ENCODE results near the gene BORCS6. TPM values are rescaled to one million over a fixed set of nuclear protein-coding genes. Genes with fewer than 3 reads are reported as not detected.
"Not testable (repeated sequence)": the region's sequence is repeated elsewhere in the genome, so short reads cannot be mapped to it uniquely, and the experiment has no call there.

BORCS6 gene
- total RNA-seq, 2 donors from 2014 or later: 10.2 to 10.8 TPM

- peak; percentile 74 for DNase-seq (ENCODE audit: low spot score)
- peak in 1 of 2 donors; percentile 37 for TF ChIP-seq CTCF (IDR thresholded peaks at IDR 0.05)
- Histone ChIP-seq H3K27ac (peak overlapping the region; percentile 96 to 99), H3K36me3 (peaks cover 12% of the 10 kb centered on the region), H3K4me1 (peaks cover 0 to 16% of the 10 kb centered on the region in 2 donors), H3K4me3 (peak overlapping the region; percentile 53 to 77), H3K9me3 (no peaks in the 10 kb centered on the region), H3K27me3 (no peaks in the 10 kb centered on the region)
These were observed 33.6 kb upstream of the BORCS6 start for GRCh38 chr17:8223356-8224126.

DNA sequence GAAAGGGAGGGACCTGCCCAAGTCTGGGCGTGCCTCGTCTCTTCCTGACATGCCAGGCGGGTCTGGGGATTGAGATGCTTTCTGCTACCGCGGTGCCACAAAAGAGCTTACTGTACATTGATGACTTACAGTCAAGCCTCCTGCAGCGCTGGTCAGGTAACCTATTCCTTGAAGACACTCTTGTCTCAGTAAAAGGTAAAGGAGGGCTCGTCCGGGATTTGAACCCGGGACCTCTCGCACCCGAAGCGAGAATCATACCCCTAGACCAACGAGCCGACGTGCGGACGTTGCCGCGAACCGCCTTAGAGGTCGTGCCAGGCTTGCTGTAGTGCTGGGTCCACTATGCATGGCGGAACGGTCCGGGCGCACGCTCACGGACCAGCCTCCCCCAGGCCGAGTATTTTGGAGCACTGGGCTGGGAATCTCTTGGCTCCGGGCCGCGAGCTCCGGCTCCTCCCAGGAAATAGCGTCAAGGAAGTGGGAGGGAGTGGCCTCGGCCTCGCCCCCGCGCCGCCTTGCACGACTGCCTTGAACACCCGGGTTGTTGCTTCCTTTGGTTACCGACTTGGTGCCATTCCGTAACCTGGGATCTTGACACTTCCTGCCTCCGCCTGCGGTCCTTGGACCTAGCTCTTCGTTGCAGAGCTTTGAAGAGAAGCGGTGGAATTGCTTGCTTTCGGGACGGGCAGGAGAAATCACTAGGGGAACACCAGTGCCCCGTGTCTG lies 32.8 kb upstream of the BORCS6 start:
- peak; percentile 97 for DNase-seq (ENCODE audit: low spot score)
- Histone ChIP-seq H3K36me3 (peaks cover 5% of the 10 kb centered on the region), H3K4me1 (peaks cover 0 to 16% of the 10 kb centered on the region in 2 donors), H3K27me3 (no peaks in the 10 kb centered on the region), H3K27ac (peak overlapping the region; percentile 96 to 99), H3K4me3 (peak overlapping the region; percentile 53 to 77), H3K9me3 (no peaks in the 10 kb centered on the region)
- TF ChIP-seq CTCF (IDR thresholded peaks at IDR 0.05): no peak

- DNase-seq (ENCODE audit: low spot score): no peak
- Histone ChIP-seq H3K4me1 (peaks cover 0 to 16% of the 10 kb centered on the region in 2 donors), H3K27me3 (no peaks in the 10 kb centered on the region), H3K27ac (peak overlapping the region; percentile 96 to 99), H3K9me3 (no peaks in the 10 kb centered on the region), H3K36me3 (no peaks in the 10 kb centered on the region), H3K4me3 (peak overlapping the region; percentile 53 to 77)
- TF ChIP-seq CTCF (IDR thresholded peaks at IDR 0.05): no peak
These were observed 32.3 kb upstream of the BORCS6 start for GRCh38 chr17:8222380-8222629.

DNA sequence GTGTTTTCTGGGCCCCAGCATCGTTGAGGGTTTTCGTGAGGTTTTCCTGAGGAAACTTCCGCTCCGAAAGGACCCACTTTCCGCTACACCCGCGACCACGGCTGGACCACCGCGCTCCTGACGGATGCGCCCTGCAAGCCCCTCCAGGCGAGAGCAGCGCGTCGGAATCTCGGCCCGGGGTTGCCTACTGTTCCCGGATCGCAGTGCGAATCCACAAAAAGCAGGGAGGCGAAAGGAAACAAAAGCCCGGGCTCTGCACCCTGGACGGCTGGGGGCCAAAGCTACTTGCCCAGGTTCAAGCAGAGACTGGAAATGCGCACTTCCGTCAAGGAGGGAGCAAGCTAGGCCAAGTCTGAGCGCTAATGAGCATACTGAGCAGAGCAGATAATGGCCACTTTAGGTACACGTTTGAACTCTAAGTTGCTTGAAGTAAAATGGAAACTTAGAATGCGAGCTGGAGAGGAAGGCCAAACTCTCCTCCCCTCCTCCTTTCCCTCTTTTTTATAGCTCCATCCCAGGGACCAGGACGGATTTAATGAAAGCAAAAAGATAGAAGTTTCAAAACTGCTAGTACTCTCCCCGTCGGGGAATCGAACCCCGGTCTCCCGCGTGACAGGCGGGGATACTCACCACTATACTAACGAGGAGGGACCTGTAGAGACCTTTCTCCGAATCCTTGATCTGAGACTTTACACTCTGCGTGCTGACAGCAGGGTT lies 31.8 kb upstream of the BORCS6 start:
- H3K27me3 ChIP-seq: no peaks in the 10 kb centered on the region
- peak overlapping the region; percentile 96 to 99 for H3K27ac ChIP-seq
- H3K4me1 ChIP-seq: peaks cover 0 to 16% of the 10 kb centered on the region in 2 donors
- H3K4me3 ChIP-seq: peak overlapping the region; percentile 53 to 77
- TF ChIP-seq CTCF (IDR thresholded peaks at IDR 0.05): no peak
- no peaks in the 10 kb centered on the region for H3K9me3 ChIP-seq
- peak; percentile 94 for DNase-seq (ENCODE audit: low spot score)
- H3K36me3 ChIP-seq: no peaks in the 10 kb centered on the region

DNA sequence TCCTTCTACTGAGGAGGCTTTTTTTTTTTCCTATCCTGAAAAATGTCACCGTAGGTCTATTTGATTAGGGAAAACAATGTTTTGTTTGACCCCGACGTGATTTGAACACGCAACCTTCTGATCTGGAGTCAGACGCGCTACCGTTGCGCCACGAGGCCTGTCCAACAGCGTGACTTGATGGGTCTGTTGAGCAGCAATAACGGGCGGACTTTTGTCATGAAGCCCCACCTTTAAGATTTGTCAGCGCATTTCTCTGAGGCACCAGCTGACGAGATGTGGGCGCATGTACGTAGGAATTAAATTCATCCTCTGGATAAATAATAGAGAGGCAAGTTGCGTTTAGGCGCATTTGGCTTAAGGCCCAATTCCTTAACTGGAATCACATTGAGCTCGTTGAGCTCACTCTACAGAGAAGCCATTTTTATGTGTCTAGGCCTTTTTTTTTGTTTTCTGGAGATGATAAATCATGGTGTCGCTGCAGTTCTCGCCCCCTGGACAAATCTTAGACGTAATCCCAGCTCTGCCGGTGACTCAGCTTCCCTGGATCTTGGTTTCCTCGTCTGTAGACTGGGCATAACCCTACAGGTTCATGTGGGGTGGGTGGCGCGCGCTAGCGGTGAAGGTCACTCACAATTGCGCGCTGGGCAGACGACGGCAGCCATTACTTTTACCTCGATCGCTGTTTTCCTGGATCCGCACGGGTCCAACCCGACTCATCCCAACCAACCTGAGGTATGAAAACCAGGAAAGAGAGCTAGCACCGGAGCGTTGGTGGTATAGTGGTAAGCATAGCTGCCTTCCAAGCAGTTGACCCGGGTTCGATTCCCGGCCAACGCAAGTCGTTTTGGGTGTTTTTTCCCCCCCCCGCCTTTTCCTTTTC lies 31.0 kb upstream of the BORCS6 start:
- Histone ChIP-seq H3K27ac (peak overlapping the region; percentile 96 to 99), H3K4me3 (peak overlapping the region; percentile 53 to 77), H3K36me3 (no peaks in the 10 kb centered on the region), H3K27me3 (no peaks in the 10 kb centered on the region), H3K4me1 (peaks cover 0 to 16% of the 10 kb centered on the region in 2 donors), H3K9me3 (no peaks in the 10 kb centered on the region)
- peak; percentile 97 for DNase-seq (ENCODE audit: low spot score)
- no peak for TF ChIP-seq CTCF (IDR thresholded peaks at IDR 0.05)

GRCh38 chr17:8214000-8214399 lies 24.0 kb upstream of the BORCS6 start:
- H3K36me3 ChIP-seq; H3K27ac ChIP-seq; DNase-seq (ENCODE audit: low spot score); H3K4me3 ChIP-seq; H3K9me3 ChIP-seq; H3K4me1 ChIP-seq; H3K27me3 ChIP-seq: not testable (repeated sequence)
